SW 1271 (cell line): ENCODE data around the gene C21orf58.
"Not testable (repeated sequence)": the region's sequence is repeated elsewhere in the genome, so short reads cannot be mapped to it uniquely, and the experiment has no call there.

Experiments used
- DNase-seq, 2 experiments: peaks; one replicate each; lab custom pipeline; 2025; lab: John Stamatoyannopoulos, UW

C21orf58 gene

GRCh38 chr21:46323710-46324389 lies at the start of gene C21orf58, which contains the start of gene PCNT:
TSS of gene C21orf58 (minus strand) at chr21:46323870. CDS start at chr21:46322738, 1,132 bp downstream.
TSS of gene PCNT (plus strand) at chr21:46324156. CDS start at chr21:46324229, 73 bp downstream.
- DNase-seq = peak; percentile 84 to 92

- not testable (repeated sequence) for DNase-seq
These were observed 49.3 kb upstream of the C21orf58 start for GRCh38 chr21:46372947-46373346.

GRCh38 chr21:46372014-46372485 lies 48.4 kb upstream of the C21orf58 start:
- no peak for DNase-seq

- DNase-seq = no peak
These were observed 47.7 kb upstream of the C21orf58 start for GRCh38 chr21:46371204-46372013.

GRCh38 chr21:46369520-46370235 lies 46.0 kb upstream of the C21orf58 start:
- no peak for DNase-seq

- no peak for DNase-seq
These were observed 45.0 kb upstream of the C21orf58 start for GRCh38 chr21:46368533-46369285.

- no peak for DNase-seq
These were observed 43.3 kb upstream of the C21orf58 start for GRCh38 chr21:46366966-46367365.

- DNase-seq = no peak
These were observed 42.9 kb upstream of the C21orf58 start for GRCh38 chr21:46366561-46366960.

GRCh38 chr21:46366091-46366490 lies 42.4 kb upstream of the C21orf58 start:
- no peak for DNase-seq

GRCh38 chr21:46363698-46364097 lies 40.0 kb upstream of the C21orf58 start:
- DNase-seq = no peak

- no peak for DNase-seq
These were observed 39.3 kb upstream of the C21orf58 start for GRCh38 chr21:46362946-46363345.

GRCh38 chr21:46361935-46362334 lies 38.3 kb upstream of the C21orf58 start:
- DNase-seq = no peak

- DNase-seq = no peak
These were observed 37.5 kb upstream of the C21orf58 start for GRCh38 chr21:46361176-46361575.

- no peak for DNase-seq
These were observed 34.2 kb upstream of the C21orf58 start for GRCh38 chr21:46357684-46358425.

- no peak for DNase-seq
These were observed 33.6 kb upstream of the C21orf58 start for GRCh38 chr21:46357335-46357604.

- no peak for DNase-seq
These were observed 33.0 kb upstream of the C21orf58 start for GRCh38 chr21:46356494-46357334.

- no peak for DNase-seq
These were observed 32.3 kb upstream of the C21orf58 start for GRCh38 chr21:46356005-46356338.

GRCh38 chr21:46355161-46356004 lies 31.7 kb upstream of the C21orf58 start:
- no peak for DNase-seq

GRCh38 chr21:46354518-46354917 lies 30.8 kb upstream of the C21orf58 start:
- no peak for DNase-seq
